H9 (cell line): ENCODE measurements around the gene DCDC2. TPM values are rescaled to one million over a fixed set of nuclear protein-coding genes. Genes with fewer than 3 reads are reported as not detected.

Source experiments
- DNase-seq: peaks from one replicate; pipeline ENCODE4 v3.0.0-alpha.2; 2017
- H2AFZ ChIP-seq: one replicate; pipeline ENCODE4 v1.6.1; 2013; ENCODE audit warnings: mild to moderate bottlenecking, low read length, control low read depth, moderate library complexity
- H2AK5ac ChIP-seq: 2 replicates; pipeline ENCODE4 v1.6.1; 2013; ENCODE audit warnings: low read length, control low read depth, mixed read lengths; ENCODE audit not compliant: insufficient read length
- H2BK120ac ChIP-seq: one replicate; pipeline ENCODE4 v1.6.1; 2013; ENCODE audit warnings: low read depth, mild to moderate bottlenecking, low read length, control low read depth, inconsistent platforms; ENCODE audit not compliant: poor library complexity, severe bottlenecking
- H2BK12ac ChIP-seq: 2 replicates; pipeline ENCODE4 v1.6.1; 2013; ENCODE audit warnings: low read length, control low read depth, mixed read lengths, low read depth; ENCODE audit not compliant: insufficient read length
- H2BK15ac ChIP-seq: 2 replicates; pipeline ENCODE4 v1.6.1; 2013; ENCODE audit warnings: low read depth, low read length, control low read depth
- H2BK20ac ChIP-seq: one replicate; pipeline ENCODE4 v1.6.1; 2013; ENCODE audit warnings: low read depth, mild to moderate bottlenecking, low read length, control low read depth, inconsistent platforms; ENCODE audit not compliant: poor library complexity, severe bottlenecking
- H2BK5ac ChIP-seq: 2 replicates; pipeline ENCODE4 v1.6.1; 2013; ENCODE audit warnings: low read length, control low read depth, mixed read lengths; ENCODE audit not compliant: insufficient read length
- H3K14ac ChIP-seq: 2 replicates; pipeline ENCODE4 v1.6.1; 2013; ENCODE audit warnings: low read length, control low read depth; ENCODE audit not compliant: insufficient read depth
- H3K18ac ChIP-seq: 2 replicates; pipeline ENCODE4 v1.6.1; 2013; ENCODE audit warnings: low read depth, mild to moderate bottlenecking, mixed read lengths, low read length, control low read depth; ENCODE audit not compliant: insufficient read length
- H3K23ac ChIP-seq: 2 replicates; pipeline ENCODE4 v1.6.1; 2013; ENCODE audit warnings: low read length, control low read depth, mixed read lengths, low read depth; ENCODE audit not compliant: insufficient read length
- H3K23me2 ChIP-seq: 2 replicates; pipeline ENCODE4 v1.6.1; 2013; ENCODE audit warnings: low read depth, mild to moderate bottlenecking, mixed read lengths, low read length, control low read depth; ENCODE audit not compliant: insufficient read length, poor library complexity, severe bottlenecking
- H3K27ac ChIP-seq: 2 replicates; pipeline ENCODE4 v1.5.1; 2013; ENCODE audit warnings: low read length, control low read depth, mixed read lengths, low read depth; ENCODE audit not compliant: insufficient read length
- H3K27me3 ChIP-seq: 2 replicates; pipeline ENCODE4 v1.6.1; 2013; ENCODE audit warnings: low read length, control low read depth, inconsistent platforms; ENCODE audit not compliant: insufficient read depth
- H3K4ac ChIP-seq: 2 replicates; pipeline ENCODE4 v1.6.1; 2013; ENCODE audit warnings: low read depth, mild to moderate bottlenecking, control low read depth, inconsistent platforms, low read length, moderate library complexity
- H3K4me1 ChIP-seq: 2 replicates; pipeline ENCODE4 v1.6.1; 2013; ENCODE audit warnings: low read length, control low read depth, inconsistent platforms; ENCODE audit not compliant: insufficient read depth
- H3K4me2 ChIP-seq: 2 replicates; pipeline ENCODE4 v1.6.1; 2013; ENCODE audit warnings: low read length, control low read depth, mixed read lengths; ENCODE audit not compliant: insufficient read length, insufficient read depth
- H3K56ac ChIP-seq: 2 replicates; pipeline ENCODE4 v1.6.1; 2013; ENCODE audit warnings: low read depth, mild to moderate bottlenecking, mixed read lengths, low read length, control low read depth; ENCODE audit not compliant: insufficient read length
- H3K79me1 ChIP-seq: 2 replicates; pipeline ENCODE4 v1.6.1; 2013; ENCODE audit warnings: low read depth, mild to moderate bottlenecking, moderate library complexity, low read length, control low read depth, inconsistent platforms; ENCODE audit not compliant: insufficient read depth, poor library complexity, severe bottlenecking
- H3K79me2 ChIP-seq: 2 replicates; pipeline ENCODE4 v1.6.1; 2013; ENCODE audit warnings: low read length, control low read depth, inconsistent platforms; ENCODE audit not compliant: insufficient read depth
- H3K9ac ChIP-seq: 2 replicates; pipeline ENCODE4 v1.6.1; 2013; ENCODE audit warnings: low read length, control low read depth, mixed read lengths; ENCODE audit not compliant: insufficient read length; ENCODE audit errors: extremely low read depth
- H3K9me3 ChIP-seq: one replicate; pipeline ENCODE4 v1.6.1; 2013; ENCODE audit warnings: low read depth, low read length, inconsistent platforms; ENCODE audit not compliant: control insufficient read depth
- H3T11ph ChIP-seq: one replicate; pipeline ENCODE4 v1.6.1; 2013; ENCODE audit warnings: mild to moderate bottlenecking, low read length, control low read depth, inconsistent platforms
- H4K20me1 ChIP-seq: one replicate; pipeline ENCODE4 v1.6.1; 2013; ENCODE audit not compliant: control insufficient read depth, insufficient read length, insufficient read depth
- H4K5ac ChIP-seq: 2 replicates; pipeline ENCODE4 v1.6.1; 2013; ENCODE audit warnings: low read depth, mild to moderate bottlenecking, mixed read lengths, low read length, control low read depth; ENCODE audit not compliant: insufficient read length
- H4K8ac ChIP-seq: replicated peaks from 2 replicates; pipeline ENCODE4 v1.6.1; 2013; ENCODE audit warnings: low read length, control low read depth, mixed read lengths, low read depth; ENCODE audit not compliant: insufficient read length
- H4K91ac ChIP-seq: 2 replicates; pipeline ENCODE4 v1.6.1; 2013; ENCODE audit warnings: low read depth, mild to moderate bottlenecking, moderate library complexity, mixed read lengths, low read length, control low read depth; ENCODE audit not compliant: insufficient read length
- H3K27ac Mint-ChIP-seq, 3 experiments: 2 replicates in 2 of 3; 3 replicates in 1 of 3; pipeline ENCODE4 v1.8.0; 2020 to 2021; ENCODE audit warnings: mixed read lengths in 3 of 3, mild to moderate bottlenecking in 1 of 3, moderate library complexity in 1 of 3
- H3K27me3 Mint-ChIP-seq: 2 replicates; pipeline ENCODE4 v1.8.0; 2021; ENCODE audit warnings: low read depth, mild to moderate bottlenecking, moderate library complexity, mixed read lengths
- H3K36me3 Mint-ChIP-seq, 3 experiments: 2 replicates in 2 of 3; 3 replicates in 1 of 3; pipeline ENCODE4 v1.8.0; 2020 to 2021; ENCODE audit warnings: low read depth in 3 of 3, mixed read lengths in 3 of 3; ENCODE audit not compliant: insufficient read depth in 1 of 3
- H3K4me1 Mint-ChIP-seq, 2 experiments: 2 replicates each; pipeline ENCODE4 v1.8.0; 2020; ENCODE audit warnings: mixed read lengths in 2 of 2
- H3K4me3 Mint-ChIP-seq, 2 experiments: 2 replicates in 1 of 2; 3 replicates in 1 of 2; pipeline ENCODE4 v1.8.0; 2020 to 2021; ENCODE audit warnings: mild to moderate bottlenecking in 2 of 2, mixed read lengths in 2 of 2, moderate library complexity in 1 of 2
- H3K9me3 Mint-ChIP-seq, 2 experiments: 2 replicates in 1 of 2; 3 replicates in 1 of 2; pipeline ENCODE4 v1.8.0; 2020; ENCODE audit warnings: mild to moderate bottlenecking in 2 of 2, mixed read lengths in 2 of 2, moderate library complexity in 1 of 2
- CTCF ChIP-seq: fragments of 200-600 bp; sonication (generic); conservative IDR thresholded peaks from 3 replicates; pipeline ENCODE4 v1.8.0; 2021; ENCODE audit warnings: antibody characterized with exemption, mild to moderate bottlenecking
- WGBS: extraction: QIAGEN DNeasy Blood & Tissue Kit; methylation state at CpG from one replicate; pipeline ENCODE4 v1.1.7; 2013; ENCODE audit warnings: missing lambda C conversion rate, low lambda C conversion rate, mixed read lengths; ENCODE audit not compliant: insufficient read length; ENCODE audit errors: extremely low coverage; 5-methylcytosine and 5-hydroxymethylcytosine counted together
- total RNA-seq: library from RNA; stranded (reverse); gene quantifications from 2 replicates; pipeline ENCODE4 v1.2.1, GENCODE V29; 2021

Gene DCDC2
- total RNA-seq, 1 experiment from 2014 or later: 0.59 TPM

GRCh38 chr6:24191346-24191745 is 166.5 kb downstream of the DCDC2 start:
- DNase-seq: no peak
- H2AFZ ChIP-seq: no peak overlapping the region
- WGBS: no CpG with 5 or more reads among the region's 2 CpGs

More at GRCh38 chr6:24191346-24191745, 166.5 kb downstream of the DCDC2 start:
- no peak overlapping the region for H2AK5ac ChIP-seq
- Mint-ChIP-seq H3K4me3 (no peak overlapping the region), H3K27me3 (no peaks in the 10 kb centered on the region; the same call in 1 of the 2 replicates), H3K27ac (no peak overlapping the region), H3K36me3 (no peaks in the 10 kb centered on the region), H3K4me1 (no peaks in the 10 kb centered on the region), H3K9me3 (no peaks in the 10 kb centered on the region)
- no peak overlapping the region for H4K91ac ChIP-seq
- H3K27me3 ChIP-seq: no peaks in the 10 kb centered on the region
- H3K18ac ChIP-seq: no peak overlapping the region
- no peak overlapping the region for H3K27ac ChIP-seq
- H4K20me1 ChIP-seq: no peaks in the 10 kb centered on the region
- H2BK5ac ChIP-seq: no peak overlapping the region
- no peaks in the 10 kb centered on the region for H3K23me2 ChIP-seq
- H3T11ph ChIP-seq: no peak overlapping the region
- no peak overlapping the region for H2BK15ac ChIP-seq
- no peak overlapping the region for H4K5ac ChIP-seq
- no peak overlapping the region for H3K56ac ChIP-seq
- no peak overlapping the region for H2BK20ac ChIP-seq
- no peak overlapping the region for H3K23ac ChIP-seq
- no peaks in the 10 kb centered on the region for H3K4me1 ChIP-seq
- H2BK120ac ChIP-seq: no peak overlapping the region
- H3K79me1 ChIP-seq: no peaks in the 10 kb centered on the region
- no peak for TF ChIP-seq CTCF
- no peak overlapping the region for H3K4ac ChIP-seq
- H3K79me2 ChIP-seq: no peaks in the 10 kb centered on the region
- no peaks in the 10 kb centered on the region for H3K9me3 ChIP-seq
- no peak overlapping the region for H4K8ac ChIP-seq
- no peak overlapping the region for H3K9ac ChIP-seq
- no peak overlapping the region for H3K4me2 ChIP-seq
- no peak overlapping the region for H3K14ac ChIP-seq
- no peak overlapping the region for H2BK12ac ChIP-seq
